ENCODE results near the gene SUGCT. TPM values are rescaled to one million over a fixed set of nuclear protein-coding genes. Genes with fewer than 3 reads are reported as not detected.

SUGCT gene
- total and polyA plus RNA-seq, 2 of the 13 experiments (the other 11 are each of a cell fraction or from before 2014, with no cell fraction given), result 10.1 to 22.2 TPM

DNA sequence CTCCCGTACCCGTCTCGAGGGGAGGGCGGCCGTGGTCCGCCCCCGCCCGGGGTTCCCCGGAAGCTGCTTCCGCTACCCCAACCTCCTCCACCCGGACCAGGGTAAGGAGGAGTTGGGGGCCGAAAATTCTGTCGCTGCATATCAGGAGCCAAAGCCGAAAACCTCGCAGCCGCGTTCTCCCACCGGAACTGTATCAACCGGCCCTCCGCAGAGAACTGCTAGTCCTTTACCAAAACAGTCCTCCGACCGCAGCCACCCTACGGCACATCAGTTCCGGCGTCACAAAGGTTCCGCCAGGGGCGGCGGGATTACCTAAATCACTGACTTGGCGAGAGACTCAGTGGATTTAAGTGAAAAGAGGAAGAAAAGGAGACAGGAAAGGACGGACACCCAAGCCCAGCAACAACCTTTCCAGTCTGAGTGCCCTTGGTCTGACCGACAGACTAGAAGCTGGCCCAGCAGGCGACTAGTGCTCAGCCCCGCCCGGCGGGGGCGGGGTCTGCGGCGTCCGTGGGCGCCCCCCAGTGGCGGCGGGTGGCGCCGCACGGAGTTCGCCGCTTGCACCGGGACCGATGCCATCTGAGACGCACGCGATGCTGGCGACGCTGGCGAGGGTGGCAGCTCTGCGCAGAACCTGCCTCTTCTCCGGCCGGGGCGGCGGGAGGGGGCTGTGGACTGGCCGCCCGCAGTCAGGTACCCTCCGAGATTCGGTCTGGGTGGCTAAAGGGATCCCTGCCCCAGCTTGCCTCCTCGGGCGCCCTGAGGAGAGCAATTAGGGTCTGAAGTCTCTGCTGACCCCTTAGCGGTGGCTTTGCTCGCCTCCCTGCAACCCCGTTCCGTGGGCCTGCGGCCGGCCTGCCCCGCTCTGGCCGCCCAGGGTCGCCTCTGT lies at the start of gene SUGCT, which contains the start of gene MPLKIP (continued):
- no peak; the same call in 1 of the 2 replicates for TF ChIP-seq AHDC1 (CRISPR knock-in tag; IDR thresholded peaks at IDR 0.05; ENCODE audit: borderline replicate concordance)
- TF ChIP-seq CBX5 (CRISPR knock-in tag; IDR thresholded peaks at IDR 0.05; ENCODE audit: borderline replicate concordance), result peak; percentile 79; the same call in 1 of the 2 replicates
- peak; percentile 75 for TF ChIP-seq HNF1B (CRISPR knock-in tag; IDR thresholded peaks at IDR 0.05)
- TF ChIP-seq HMG20B (CRISPR knock-in tag; conservative IDR thresholded peaks at IDR 0.05), result peak; percentile 72
- TF ChIP-seq, protein P1, sequence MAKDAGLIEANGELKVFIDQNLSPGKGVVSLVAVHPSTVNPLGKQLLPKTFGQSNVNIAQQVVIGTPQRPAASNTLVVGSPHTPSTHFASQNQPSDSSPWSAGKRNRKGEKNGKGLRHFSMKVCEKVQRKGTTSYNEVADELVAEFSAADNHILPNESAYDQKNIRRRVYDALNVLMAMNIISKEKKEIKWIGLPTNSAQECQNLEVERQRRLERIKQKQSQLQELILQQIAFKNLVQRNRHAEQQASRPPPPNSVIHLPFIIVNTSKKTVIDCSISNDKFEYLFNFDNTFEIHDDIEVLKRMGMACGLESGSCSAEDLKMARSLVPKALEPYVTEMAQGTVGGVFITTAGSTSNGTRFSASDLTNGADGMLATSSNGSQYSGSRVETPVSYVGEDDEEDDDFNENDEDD (CRISPR knock-in tag; IDR thresholded peaks at IDR 0.05; ENCODE audit: borderline replicate concordance), result peak; percentile 68; the same call in 1 of the 2 replicates
- peak; percentile 89 for TF ChIP-seq SIN3B (IDR thresholded peaks at IDR 0.05; ENCODE audit: low read length)
- no peak; the same call in 1 of the 2 replicates for TF ChIP-seq ZNF780A (CRISPR knock-in tag; IDR thresholded peaks at IDR 0.05)
- no peak for TF ChIP-seq ZNF569 (CRISPR knock-in tag; IDR thresholded peaks at IDR 0.05; ENCODE audit: borderline replicate concordance)
- peak; percentile 55; the same call in 1 of the 2 replicates for TF ChIP-seq ZKSCAN8 (CRISPR knock-in tag; IDR thresholded peaks at IDR 0.05; ENCODE audit: borderline replicate concordance)
- TF ChIP-seq, protein P2, sequence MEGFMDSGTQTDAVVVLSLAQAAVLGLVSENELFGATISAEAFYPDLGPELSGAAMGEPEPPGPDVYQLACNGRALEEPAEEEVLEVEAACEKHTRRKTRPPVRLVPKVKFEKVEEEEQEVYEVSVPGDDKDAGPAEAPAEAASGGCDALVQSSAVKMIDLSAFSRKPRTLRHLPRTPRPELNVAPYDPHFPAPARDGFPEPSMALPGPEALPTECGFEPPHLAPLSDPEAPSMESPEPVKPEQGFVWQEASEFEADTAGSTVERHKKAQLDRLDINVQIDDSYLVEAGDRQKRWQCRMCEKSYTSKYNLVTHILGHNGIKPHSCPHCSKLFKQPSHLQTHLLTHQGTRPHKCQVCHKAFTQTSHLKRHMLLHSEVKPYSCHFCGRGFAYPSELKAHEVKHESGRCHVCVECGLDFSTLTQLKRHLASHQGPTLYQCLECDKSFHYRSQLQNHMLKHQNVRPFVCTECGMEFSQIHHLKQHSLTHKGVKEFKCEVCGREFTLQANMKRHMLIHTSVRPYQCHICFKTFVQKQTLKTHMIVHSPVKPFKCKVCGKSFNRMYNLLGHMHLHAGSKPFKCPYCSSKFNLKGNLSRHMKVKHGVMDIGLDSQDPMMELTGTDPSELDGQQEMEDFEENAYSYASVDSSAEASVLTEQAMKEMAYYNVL (CRISPR knock-in tag; IDR thresholded peaks at IDR 0.05; ENCODE audit: borderline replicate concordance), result peak; percentile 54; the same call in 1 of the 2 replicates
- peak; percentile 66; the same call in 1 of the 2 replicates for TF ChIP-seq NAIF1 (CRISPR knock-in tag; IDR thresholded peaks at IDR 0.05; ENCODE audit: borderline replicate concordance)
